DND-41 (cell line): Measurements from ENCODE around the gene GSE1.

Experiments used
- CTCF ChIP-seq: IDR thresholded peaks from 2 replicates; pipeline ENCODE4 v1.5.1; 2012; ENCODE audit warnings: borderline replicate concordance, low read length, moderate library complexity, mild to moderate bottlenecking; ENCODE audit not compliant: poor library complexity, severe bottlenecking; ENCODE audit errors: extremely low read depth
- EZH2 ChIP-seq: IDR thresholded peaks from 3 replicates; pipeline ENCODE4 v1.6.1; 2012; ENCODE audit warnings: borderline replicate concordance, low read depth, mild to moderate bottlenecking, moderate library complexity, low read length, inconsistent platforms; ENCODE audit not compliant: severe bottlenecking

- no peak for TF ChIP-seq CTCF
- no peak for TF ChIP-seq EZH2
Measured at GRCh38 chr16:85565801-85566526, 47.2 kb upstream of the GSE1 start.
